Mesothelial cell of epicardium (in vitro differentiated cells): ENCODE data around the gene VMP1. TPM values are rescaled to one million over a fixed set of nuclear protein-coding genes. Genes with fewer than 3 reads are reported as not detected.
A peak's percentile ranks its signal among the peaks of the same experiment; 100 is the strongest.
"Not testable (repeated sequence)": the region's sequence is repeated elsewhere in the genome, so short reads cannot be mapped to it uniquely, and the experiment has no call there.

Experiments
- DNase-seq, 2 experiments: peaks; one replicate each; pipeline ENCODE4 v3.0.0; 2021; ENCODE audit warnings: low spot score in 2 of 2; ENCODE audit not compliant: unreplicated experiment in 2 of 2
- H3K27ac Mint-ChIP-seq: 2 replicates; pipeline ENCODE4 v1.8.0; 2021; ENCODE audit warnings: mixed read lengths
- H3K27me3 Mint-ChIP-seq: 2 replicates; pipeline ENCODE4 v1.8.0; 2021; ENCODE audit warnings: low read depth, mixed read lengths
- H3K36me3 Mint-ChIP-seq: 2 replicates; pipeline ENCODE4 v1.8.0; 2021; ENCODE audit warnings: mixed read lengths
- H3K4me1 Mint-ChIP-seq: 2 replicates; pipeline ENCODE4 v1.8.0; 2021; ENCODE audit warnings: mixed read lengths
- H3K4me3 Mint-ChIP-seq: 2 replicates; pipeline ENCODE4 v1.8.0; 2021; ENCODE audit warnings: mild to moderate bottlenecking, moderate library complexity, mixed read lengths
- H3K9me3 Mint-ChIP-seq: 2 replicates; pipeline ENCODE4 v1.8.0; 2021; ENCODE audit warnings: mixed read lengths
- total RNA-seq: library from RNA; stranded (reverse); gene quantifications from 3 replicates; pipeline ENCODE4 v1.2.1, GENCODE V29; 2021
- TF ChIP-seq, protein P1 (sequence below): fragments of 200-600 bp; sonication (generic); IDR thresholded peaks from one replicate; pipeline ENCODE4 v1.5.0; 2021; ENCODE audit warnings: antibody characterized with exemption; ENCODE audit not compliant: unreplicated experiment

VMP1 gene
- total RNA-seq, 1 donor from 2014 or later, result 208 TPM

GRCh38 chr17:59786213-59786535 lies 78.7 kb downstream of the VMP1 start:
- Mint-ChIP-seq H3K9me3 (no peaks in the 10 kb centered on the region), H3K4me1 (peaks cover 50% of the 10 kb centered on the region), H3K27me3 (no peaks in the 10 kb centered on the region), H3K4me3 (peak overlapping the region; percentile 8), H3K27ac (peak overlapping the region; percentile 99), H3K36me3 (peaks cover 2% of the 10 kb centered on the region)
- TF ChIP-seq, protein P1, sequence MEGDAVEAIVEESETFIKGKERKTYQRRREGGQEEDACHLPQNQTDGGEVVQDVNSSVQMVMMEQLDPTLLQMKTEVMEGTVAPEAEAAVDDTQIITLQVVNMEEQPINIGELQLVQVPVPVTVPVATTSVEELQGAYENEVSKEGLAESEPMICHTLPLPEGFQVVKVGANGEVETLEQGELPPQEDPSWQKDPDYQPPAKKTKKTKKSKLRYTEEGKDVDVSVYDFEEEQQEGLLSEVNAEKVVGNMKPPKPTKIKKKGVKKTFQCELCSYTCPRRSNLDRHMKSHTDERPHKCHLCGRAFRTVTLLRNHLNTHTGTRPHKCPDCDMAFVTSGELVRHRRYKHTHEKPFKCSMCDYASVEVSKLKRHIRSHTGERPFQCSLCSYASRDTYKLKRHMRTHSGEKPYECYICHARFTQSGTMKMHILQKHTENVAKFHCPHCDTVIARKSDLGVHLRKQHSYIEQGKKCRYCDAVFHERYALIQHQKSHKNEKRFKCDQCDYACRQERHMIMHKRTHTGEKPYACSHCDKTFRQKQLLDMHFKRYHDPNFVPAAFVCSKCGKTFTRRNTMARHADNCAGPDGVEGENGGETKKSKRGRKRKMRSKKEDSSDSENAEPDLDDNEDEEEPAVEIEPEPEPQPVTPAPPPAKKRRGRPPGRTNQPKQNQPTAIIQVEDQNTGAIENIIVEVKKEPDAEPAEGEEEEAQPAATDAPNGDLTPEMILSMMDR, result no peak
- DNase-seq, result no peak

- TF ChIP-seq, protein P1, result no peak
- H3K27me3 Mint-ChIP-seq, result no peaks in the 10 kb centered on the region
- peaks cover 51% of the 10 kb centered on the region for H3K4me1 Mint-ChIP-seq
- H3K27ac Mint-ChIP-seq, result peak overlapping the region; percentile 99
- H3K9me3 Mint-ChIP-seq, result no peaks in the 10 kb centered on the region
- peak overlapping the region; percentile 8 for H3K4me3 Mint-ChIP-seq
- peak in 1 of 2 experiments; percentile 49 for DNase-seq
- H3K36me3 Mint-ChIP-seq, result peaks cover 2% of the 10 kb centered on the region
Measured at GRCh38 chr17:59786536-59787319, 79.3 kb downstream of the VMP1 start.

GRCh38 chr17:59789849-59790248 lies 82.4 kb downstream of the VMP1 start:
- H3K36me3 Mint-ChIP-seq, H3K4me3 Mint-ChIP-seq, H3K9me3 Mint-ChIP-seq, DNase-seq, H3K27me3 Mint-ChIP-seq: not testable (repeated sequence)
- H3K27ac Mint-ChIP-seq, result peak overlapping the region; percentile 77
- H3K4me1 Mint-ChIP-seq, result peaks cover 36% of the 10 kb centered on the region

DNA sequence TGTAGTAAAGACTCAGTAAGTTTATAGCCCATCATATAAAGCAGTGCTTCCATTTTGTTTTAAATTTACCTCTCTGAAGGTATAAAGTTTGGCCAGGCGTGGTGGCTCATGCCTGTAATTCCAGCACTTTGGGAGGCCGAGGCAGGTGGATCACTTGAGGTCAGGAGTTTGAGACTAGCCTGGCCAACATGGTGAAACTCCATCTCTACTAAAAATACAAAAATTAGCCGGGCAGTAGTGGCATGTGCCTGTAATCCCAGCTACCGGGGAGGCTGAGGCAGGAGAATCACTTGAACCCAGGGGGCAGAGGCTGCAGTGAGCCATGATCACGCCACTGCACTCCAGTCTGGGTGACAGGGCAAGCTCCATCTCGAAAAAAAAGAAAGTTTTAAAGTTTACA lies 83.0 kb downstream of the VMP1 start:
- not testable (repeated sequence) for H3K36me3 Mint-ChIP-seq, H3K4me3 Mint-ChIP-seq, H3K27me3 Mint-ChIP-seq, DNase-seq, H3K9me3 Mint-ChIP-seq
- H3K4me1 Mint-ChIP-seq, result peaks cover 31% of the 10 kb centered on the region
- H3K27ac Mint-ChIP-seq, result peak overlapping the region; percentile 77

GRCh38 chr17:59790910-59791309 lies 83.5 kb downstream of the VMP1 start:
- DNase-seq, result no peak
- H3K27me3 Mint-ChIP-seq, result no peaks in the 10 kb centered on the region
- peak overlapping the region; percentile 70 for H3K27ac Mint-ChIP-seq
- H3K4me1 Mint-ChIP-seq, result peaks cover 31% of the 10 kb centered on the region
- H3K9me3 Mint-ChIP-seq, result no peaks in the 10 kb centered on the region
- TF ChIP-seq, protein P1, result no peak
- peaks cover 7% of the 10 kb centered on the region for H3K36me3 Mint-ChIP-seq
- no peak overlapping the region for H3K4me3 Mint-ChIP-seq

DNA sequence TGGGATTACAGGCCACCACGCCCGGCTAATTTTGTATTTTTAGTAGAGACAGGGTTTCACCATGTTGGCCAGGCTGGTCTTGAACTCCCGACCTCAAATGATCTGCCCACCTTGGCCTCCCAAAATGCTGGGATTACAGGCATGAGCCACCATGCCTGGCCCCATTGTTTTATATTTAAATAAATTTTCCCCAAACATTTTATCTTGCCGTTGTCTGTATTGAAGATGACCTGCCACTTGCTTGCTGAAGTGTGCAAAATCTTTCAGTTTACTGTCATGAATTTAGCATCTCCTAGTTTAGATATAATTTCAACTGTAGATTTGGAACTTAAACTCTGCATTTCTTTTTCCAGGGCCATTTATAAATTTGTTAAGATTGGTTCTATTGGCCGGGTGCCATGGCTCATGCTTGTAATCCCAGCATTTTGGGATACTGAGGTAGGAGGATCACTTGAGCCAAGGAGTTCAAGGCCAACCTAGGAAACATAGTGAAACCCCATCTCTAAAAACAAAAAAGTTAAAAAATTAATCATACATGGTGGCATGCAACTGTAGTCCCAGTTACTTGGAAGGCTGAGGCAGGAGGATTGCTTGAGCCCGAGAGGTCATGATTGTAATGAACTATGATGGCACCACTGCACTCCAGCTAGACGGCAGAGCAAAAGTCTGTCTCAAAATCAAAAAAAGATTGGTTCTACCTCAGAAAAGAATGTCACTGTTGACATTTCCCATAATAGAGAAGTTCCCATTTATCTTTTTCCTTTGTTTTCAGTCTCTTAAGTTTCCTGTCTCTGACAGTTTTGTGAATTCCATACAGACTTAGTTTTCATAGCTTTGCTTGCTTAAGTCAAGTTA lies 84.4 kb downstream of the VMP1 start:
- Mint-ChIP-seq H3K27me3 (no peaks in the 10 kb centered on the region), H3K4me1 (peaks cover 22% of the 10 kb centered on the region), H3K27ac (peak overlapping the region; percentile 82), H3K9me3 (no peaks in the 10 kb centered on the region), H3K36me3 (peaks cover 10% of the 10 kb centered on the region), H3K4me3 (no peak overlapping the region)
- TF ChIP-seq, protein P1, result no peak
- DNase-seq, result no peak

- peaks cover 10% of the 10 kb centered on the region for H3K36me3 Mint-ChIP-seq
- H3K4me1 Mint-ChIP-seq, result peaks cover 16% of the 10 kb centered on the region
- not testable (repeated sequence) for H3K9me3 Mint-ChIP-seq, H3K4me3 Mint-ChIP-seq, H3K27me3 Mint-ChIP-seq, DNase-seq
- peak overlapping the region; percentile 82 for H3K27ac Mint-ChIP-seq
Measured at GRCh38 chr17:59792458-59792823, 85.0 kb downstream of the VMP1 start.
